Esophagus squamous epithelium (tissue), 4 donors: ENCODE data around the gene OR3A1.

ENCODE experiments used
- POLR2A ChIP-seq, 4 donors: fragments of 450-650 bp; IDR thresholded peaks; one replicate each; pipeline ENCODE4 v1.6.1; 2017; ENCODE audit warnings: antibody characterized with exemption in 4 of 4, mild to moderate bottlenecking in 4 of 4, moderate library complexity in 3 of 4
- TF ChIP-seq, protein P1 (sequence below), 6 experiments: fragments of 450-650 bp in 4 of 6; fragments of 200-600 bp in 2 of 6; sonication (generic) in 2 of 6; IDR thresholded peaks; one replicate each; pipeline ENCODE4 v1.5.1; 2016 to 2019; ENCODE audit warnings: antibody characterized with exemption in 6 of 6, mild to moderate bottlenecking in 4 of 6, moderate library complexity in 4 of 6

GRCh38 chr17:3271072-3271848 is 26.9 kb downstream of the OR3A1 start:
- TF ChIP-seq, protein P1, sequence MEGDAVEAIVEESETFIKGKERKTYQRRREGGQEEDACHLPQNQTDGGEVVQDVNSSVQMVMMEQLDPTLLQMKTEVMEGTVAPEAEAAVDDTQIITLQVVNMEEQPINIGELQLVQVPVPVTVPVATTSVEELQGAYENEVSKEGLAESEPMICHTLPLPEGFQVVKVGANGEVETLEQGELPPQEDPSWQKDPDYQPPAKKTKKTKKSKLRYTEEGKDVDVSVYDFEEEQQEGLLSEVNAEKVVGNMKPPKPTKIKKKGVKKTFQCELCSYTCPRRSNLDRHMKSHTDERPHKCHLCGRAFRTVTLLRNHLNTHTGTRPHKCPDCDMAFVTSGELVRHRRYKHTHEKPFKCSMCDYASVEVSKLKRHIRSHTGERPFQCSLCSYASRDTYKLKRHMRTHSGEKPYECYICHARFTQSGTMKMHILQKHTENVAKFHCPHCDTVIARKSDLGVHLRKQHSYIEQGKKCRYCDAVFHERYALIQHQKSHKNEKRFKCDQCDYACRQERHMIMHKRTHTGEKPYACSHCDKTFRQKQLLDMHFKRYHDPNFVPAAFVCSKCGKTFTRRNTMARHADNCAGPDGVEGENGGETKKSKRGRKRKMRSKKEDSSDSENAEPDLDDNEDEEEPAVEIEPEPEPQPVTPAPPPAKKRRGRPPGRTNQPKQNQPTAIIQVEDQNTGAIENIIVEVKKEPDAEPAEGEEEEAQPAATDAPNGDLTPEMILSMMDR (IDR thresholded peaks at IDR 0.05), result no peak
- TF ChIP-seq POLR2A (IDR thresholded peaks at IDR 0.05), result no peak
